Activated CD4-positive, alpha-beta T cell treated with anti-CD3 and anti-CD28 coated beads, Interleukin-2, amount 50 U/mL, for 4 hours (primary cell): ENCODE data around the gene PEX14.
"Not testable (repeated sequence)": the region's sequence is repeated elsewhere in the genome, so short reads cannot be mapped to it uniquely, and the experiment has no call there.

ENCODE experiments used
- DNase-seq, 2 experiments: peaks; one replicate each; pipeline ENCODE4 v3.0.0-alpha.2; 2020

The PEX14 gene

GRCh38 chr1:10497109-10497508 lies 22.4 kb downstream of the PEX14 start:
- DNase-seq: no peak

- DNase-seq: no peak
Observed at GRCh38 chr1:10498231-10498630, 23.5 kb downstream of the PEX14 start.

GRCh38 chr1:10502206-10502605 lies 27.5 kb downstream of the PEX14 start:
- no peak for DNase-seq

DNA sequence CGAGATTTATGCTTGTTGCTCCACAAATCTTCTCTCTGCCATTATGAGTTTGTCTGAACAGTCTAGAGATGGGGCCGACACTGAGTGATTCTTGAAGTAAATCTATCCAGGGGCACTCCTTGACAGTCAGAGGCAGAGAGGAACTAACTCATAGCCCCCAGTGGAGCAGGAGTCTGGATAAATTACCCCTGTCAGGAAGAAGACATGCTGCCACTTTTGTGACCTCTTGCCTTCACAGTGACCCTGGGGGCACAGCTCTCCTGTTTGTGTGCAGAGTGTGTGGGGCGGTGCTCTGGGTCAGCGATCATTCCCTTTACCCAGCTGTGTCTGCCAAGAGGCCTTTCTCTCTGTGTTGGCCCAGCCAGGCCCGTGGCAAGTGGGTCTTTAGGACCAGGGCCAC lies 29.5 kb downstream of the PEX14 start:
- DNase-seq: no peak

DNA sequence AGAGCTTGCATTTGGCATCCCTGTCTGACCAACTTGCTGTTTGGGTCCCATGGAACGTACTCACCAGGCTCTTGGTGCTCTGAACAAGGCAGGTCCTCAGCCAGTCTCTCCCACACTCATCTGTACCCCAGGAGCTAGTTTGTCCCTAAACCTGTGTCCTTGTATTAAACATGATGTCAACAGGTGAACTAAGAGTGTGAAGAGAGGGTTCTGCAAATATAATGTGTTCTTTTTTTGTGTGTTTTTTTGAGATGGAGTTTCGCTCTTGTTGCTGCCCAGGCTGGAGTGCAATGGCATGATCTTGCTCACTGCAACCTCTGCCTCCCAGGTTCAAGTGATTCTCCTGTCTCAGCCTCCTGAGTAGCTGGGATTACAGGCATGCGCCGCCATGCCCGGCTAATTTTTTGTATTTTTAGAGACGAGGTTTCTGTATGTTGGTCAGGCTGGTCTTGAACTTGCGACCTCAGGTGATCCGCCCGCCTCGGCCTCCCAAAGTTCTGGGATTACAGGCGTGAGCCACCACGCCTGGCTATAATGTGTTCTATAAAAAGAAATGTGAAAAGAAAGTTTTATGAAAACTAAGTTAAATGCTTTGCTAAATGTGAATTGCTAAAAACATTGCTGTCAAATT lies 31.4 kb downstream of the PEX14 start:
- not testable (repeated sequence) for DNase-seq

DNA sequence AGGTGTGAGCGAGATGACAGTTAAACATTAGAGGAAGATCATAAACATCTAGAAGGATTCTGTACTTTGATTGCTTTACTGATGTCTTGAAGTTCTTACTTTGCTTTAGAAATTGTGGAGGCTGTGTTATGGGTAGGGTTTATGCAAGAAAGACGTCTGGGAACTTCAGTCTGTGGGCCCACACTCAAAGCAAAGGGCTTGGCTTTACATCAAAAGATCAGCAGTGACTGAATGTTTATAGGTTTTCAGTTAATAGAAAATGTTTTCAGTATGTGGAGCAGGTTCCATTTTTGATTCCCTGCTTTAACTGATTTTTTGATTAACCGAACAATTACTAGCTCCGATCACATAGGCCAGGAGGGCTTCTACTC lies 31.9 kb downstream of the PEX14 start:
- no peak for DNase-seq

DNA sequence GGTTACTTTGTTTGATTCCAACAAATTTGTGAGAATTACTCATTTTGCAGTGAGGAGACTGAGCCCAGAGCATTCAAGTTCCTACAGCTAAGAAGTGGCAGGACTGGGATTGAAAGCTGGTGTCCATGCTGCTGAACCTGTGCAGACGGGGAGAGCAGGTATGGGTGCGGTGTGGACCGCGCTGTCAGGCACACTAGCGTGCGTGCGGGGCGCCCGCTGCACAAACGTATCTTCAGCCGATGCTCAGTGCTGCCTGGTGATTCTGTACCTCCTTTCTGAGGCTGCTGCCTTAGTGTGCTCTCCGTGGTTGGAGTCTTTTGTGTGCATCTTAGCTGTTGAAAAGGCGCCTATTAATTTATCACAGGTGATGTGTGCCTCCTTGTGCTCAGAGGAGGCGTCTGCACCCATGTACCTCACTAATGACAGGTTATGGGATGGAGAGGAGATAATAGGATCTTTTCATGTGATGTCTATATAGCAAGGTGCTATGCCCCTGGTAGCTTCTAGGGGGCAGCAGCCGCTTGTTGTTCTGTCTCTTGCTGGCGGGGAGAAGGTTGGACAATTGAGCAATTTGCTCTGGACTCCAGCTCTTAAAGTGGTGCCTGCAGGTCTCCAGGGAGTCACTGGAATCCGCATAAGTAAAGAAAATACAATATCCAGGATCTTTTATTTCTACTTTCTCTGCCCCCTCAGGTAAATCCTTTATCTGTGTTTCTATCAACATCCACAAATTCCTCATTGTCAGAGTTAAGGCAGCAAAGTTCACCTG lies 32.5 kb downstream of the PEX14 start:
- peak; percentile 39 to 40 for DNase-seq

GRCh38 chr1:10508511-10508951 lies 33.8 kb downstream of the PEX14 start:
- DNase-seq: no peak

DNA sequence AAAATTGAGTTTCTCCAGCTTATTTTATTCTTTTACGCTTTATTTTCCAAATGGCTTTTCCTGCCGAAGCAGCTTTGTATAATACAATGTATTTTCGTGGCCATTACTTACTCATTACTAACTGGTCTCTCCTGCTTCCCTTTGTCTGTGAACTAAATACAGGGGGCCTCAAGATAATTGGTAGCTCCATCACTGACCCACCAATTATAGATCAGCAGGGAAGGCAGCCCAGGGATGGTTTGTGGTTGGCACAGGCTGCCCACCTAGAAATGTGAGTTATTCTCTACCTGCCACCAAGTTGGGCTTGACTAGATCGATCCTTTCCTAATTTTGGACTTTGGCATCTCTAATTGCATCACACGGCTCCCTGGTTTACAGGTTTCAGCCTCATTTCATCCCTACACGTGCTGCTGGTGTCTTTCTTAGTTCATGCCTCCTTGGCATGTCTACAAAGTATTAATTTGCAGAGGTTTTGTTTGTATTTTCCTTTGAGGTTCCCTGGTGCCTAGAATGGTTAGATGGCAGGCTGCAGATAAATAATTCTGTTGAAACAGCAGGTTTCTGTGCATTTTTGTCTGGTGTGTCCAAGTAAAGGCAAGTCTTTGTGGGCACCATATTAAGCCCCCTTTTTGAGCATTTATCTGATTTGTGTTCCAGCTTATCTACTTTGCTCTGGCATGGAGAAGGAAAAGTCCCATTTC lies 35.2 kb downstream of the PEX14 start:
- DNase-seq: no peak

- peak; percentile 68 to 74 for DNase-seq
Observed at GRCh38 chr1:10510520-10511493, 36.1 kb downstream of the PEX14 start.

- DNase-seq: no peak
Observed at GRCh38 chr1:10511494-10511885, 36.7 kb downstream of the PEX14 start.

- no peak for DNase-seq
Observed at GRCh38 chr1:10513199-10513598, 38.4 kb downstream of the PEX14 start.

GRCh38 chr1:10514490-10515235 lies 39.9 kb downstream of the PEX14 start:
- no peak for DNase-seq

GRCh38 chr1:10515301-10515975 lies 40.7 kb downstream of the PEX14 start:
- DNase-seq: no peak

DNA sequence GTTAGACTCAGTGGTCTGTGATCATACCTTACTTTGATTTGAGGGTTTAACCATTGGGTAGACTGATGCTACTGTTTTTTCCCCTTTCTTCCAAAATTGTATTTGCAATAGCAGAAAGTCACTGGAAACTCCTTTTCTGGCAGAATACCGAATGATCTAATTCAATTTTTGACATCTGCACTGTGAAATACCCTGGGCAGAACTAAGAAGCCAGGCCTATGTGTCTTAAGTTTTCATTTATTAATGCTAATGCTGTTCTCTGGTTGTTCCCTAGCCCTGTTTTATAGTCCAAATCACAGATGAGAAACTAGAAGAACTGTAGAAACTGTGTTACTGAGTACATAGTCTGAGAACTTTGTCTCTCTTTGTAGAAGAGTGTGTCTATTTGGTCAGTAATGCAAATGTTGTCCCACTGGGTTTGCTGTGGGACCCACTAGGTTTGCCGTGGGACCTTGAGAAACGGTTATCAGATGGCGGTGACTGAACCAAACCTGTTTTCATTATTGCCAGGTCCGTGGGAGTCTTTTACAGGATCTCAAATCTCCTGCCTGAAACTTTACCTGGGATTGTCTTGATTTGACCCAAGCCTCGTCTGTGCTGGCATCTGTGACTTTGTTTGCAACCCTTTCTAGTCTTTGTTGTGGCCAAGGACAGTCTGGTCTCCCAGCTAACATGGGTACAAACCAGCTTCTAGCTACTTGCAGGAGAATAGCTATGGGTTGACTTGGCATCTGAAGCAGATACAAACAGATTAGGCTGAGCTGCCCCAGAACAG lies 41.4 kb downstream of the PEX14 start:
- DNase-seq: no peak

DNA sequence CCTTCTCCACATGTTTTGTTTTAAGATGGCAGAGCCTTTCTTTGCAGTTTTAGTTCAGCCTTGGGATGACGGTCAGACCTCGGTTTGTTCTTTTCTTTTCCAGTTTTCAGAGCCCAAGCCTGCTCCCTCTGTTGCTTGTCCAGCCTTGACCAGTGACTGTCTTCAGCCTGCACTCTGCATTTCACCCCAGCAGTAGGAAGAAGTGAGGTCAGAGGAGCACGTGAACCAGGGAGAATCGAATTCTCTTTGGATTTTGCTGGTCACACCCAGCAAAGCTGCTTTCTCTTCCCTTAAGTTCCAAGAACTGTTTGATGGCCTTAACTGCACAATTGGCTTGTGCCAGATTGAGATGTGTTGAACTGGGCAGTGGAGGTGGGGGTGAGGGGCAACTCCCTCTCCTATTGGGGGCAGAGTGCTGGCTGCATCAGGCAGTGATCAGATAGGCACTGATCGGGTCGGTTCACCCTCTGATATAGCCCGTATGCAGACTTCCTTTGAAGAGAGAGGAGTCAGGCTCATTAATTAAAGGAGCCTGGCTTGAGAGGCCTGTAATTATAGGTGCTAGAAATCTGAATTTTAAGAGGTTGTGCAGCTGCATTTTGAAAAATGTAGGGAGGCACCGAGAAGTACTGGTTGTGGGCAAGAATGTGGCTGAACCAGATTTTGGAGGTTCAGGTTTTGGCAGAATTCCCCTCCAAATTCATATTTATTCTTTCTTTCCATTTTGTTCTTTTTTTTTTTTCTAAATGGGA lies 42.4 kb downstream of the PEX14 start:
- DNase-seq: no peak

- DNase-seq: no peak
Observed at GRCh38 chr1:10517677-10517982, 42.9 kb downstream of the PEX14 start.

GRCh38 chr1:10519016-10519417 lies 44.3 kb downstream of the PEX14 start:
- DNase-seq: no peak

DNA sequence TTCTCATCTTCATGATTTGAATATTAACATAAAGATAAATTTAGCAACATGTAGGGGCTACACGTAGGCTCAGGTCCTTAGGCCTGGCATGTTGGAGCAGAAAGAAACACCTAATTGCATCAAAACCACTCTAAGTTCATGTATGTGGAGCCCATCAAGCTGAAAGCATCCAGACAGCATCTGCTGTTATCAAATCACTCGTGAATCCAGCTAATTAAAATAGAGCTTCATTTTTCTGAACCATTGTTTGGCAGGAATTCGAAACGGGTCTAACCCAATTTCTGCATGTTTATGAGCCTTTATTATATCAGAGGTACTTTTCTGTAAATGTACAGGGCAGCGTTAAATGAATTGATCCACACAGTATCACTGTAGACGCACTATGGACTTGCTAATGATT lies 45.7 kb downstream of the PEX14 start:
- no peak for DNase-seq

GRCh38 chr1:10520952-10521351 lies 46.2 kb downstream of the PEX14 start:
- DNase-seq: no peak
